Forelimb muscle (tissue), 1 donor: ENCODE measurements around the gene PIGK. TPM values are rescaled to one million over a fixed set of nuclear protein-coding genes. Genes with fewer than 3 reads are reported as not detected.

Source experiments
- DNase-seq: peaks from one replicate; pipeline ENCODE4 v3.0.0-alpha.2; 2013; ENCODE audit warnings: low read depth
- polyA plus RNA-seq: library from polyadenylated mRNA; unstranded; fragments of 120-200 nt; gene quantifications from one replicate; pipeline ENCODE4 v1.2.1, GENCODE V29; 2013; ENCODE audit not compliant: insufficient read length

Gene PIGK
- polyA plus RNA-seq, 1 donor = 22.7 TPM

GRCh38 chr1:77039111-77039510 lies 180.1 kb downstream of the PIGK start:
- DNase-seq = no peak

Other genes with a start within 250 kb of the PIGK start
- gene AK5, start 62.6 kb upstream of the PIGK start, polyA plus RNA-seq = 5.8 TPM